Activated naive CD4-positive, alpha-beta T cell treated with anti-CD3 and anti-CD28 coated beads, Interleukin-2, amount 50 U/mL, for 16 hours (primary cell): ENCODE data around the gene C11orf87.

Experiments used
- DNase-seq: peaks from one replicate; pipeline ENCODE4 v3.0.0-alpha.2; 2020

C11orf87 gene

DNA sequence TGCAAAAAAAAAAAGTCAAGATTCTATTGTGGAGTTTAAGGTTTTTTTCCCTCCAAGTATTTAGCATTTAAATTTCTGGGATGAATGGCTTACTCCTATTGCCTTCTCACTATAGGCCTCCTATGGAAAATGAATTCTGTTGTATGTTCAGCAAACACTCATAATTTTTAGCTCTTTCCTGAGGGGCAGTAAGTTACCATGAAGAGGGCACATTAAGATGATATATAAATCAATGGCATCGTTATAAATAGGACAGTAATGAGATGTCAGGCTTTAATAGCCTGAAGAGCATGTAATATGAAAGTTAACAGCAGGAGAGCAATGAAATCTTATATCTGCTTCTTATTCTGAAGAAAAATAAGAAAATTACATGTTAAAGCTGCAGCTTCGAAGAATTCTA lies 32.9 kb downstream of the C11orf87 start:
- no peak for DNase-seq
